ENCODE data around the gene TSPAN32. TPM values are rescaled to one million over a fixed set of nuclear protein-coding genes. Genes with fewer than 3 reads are reported as not detected.

Gene TSPAN32
- polyA plus RNA-seq, 1 experiment = 0.14 TPM

DNA sequence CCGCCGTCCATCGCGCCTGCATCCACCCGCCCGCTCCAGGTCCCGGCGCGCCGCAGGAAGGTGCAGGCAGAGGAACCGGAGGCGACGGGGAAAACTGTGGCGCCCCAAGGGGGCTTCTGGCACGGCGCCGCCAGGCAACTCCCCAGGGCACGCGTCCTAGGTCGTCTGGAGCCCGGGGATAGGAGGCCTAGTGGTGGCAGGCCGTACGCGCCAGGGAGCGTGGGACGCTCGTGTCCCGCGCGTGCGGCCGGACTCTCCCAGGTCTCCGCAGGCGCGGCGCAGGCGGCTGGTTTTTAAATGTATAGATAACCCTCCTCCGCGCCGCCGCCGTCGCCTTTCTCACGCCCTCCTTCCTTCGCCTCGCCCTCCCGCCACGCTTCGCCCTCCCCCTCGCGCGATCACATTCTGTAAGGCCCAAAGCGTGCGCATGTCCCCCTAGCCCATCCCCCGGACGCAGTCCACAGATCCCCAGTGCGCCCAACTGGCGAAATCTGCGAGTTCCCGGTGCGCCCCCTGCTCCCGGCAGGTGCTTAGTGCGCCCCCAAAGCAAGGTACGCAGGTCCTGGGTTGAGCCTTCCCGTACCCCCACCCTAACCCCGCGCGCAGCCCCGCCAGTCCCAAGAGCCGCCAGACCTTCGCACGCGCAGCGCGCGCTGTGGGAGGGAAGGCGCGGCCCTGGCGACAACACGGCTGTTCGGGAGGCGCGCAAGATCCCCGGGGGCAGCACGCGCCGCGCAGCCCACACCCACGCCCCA, 31.3 kb upstream of the TSPAN32 start, which contains the start of gene ASCL2:
Gene ASCL2, minus strand, starts transcription at position 267 of the 755 bp plus-strand sequence. Its CDS starts 256 bp downstream, at position 11.
- TF ChIP-seq, protein P1, sequence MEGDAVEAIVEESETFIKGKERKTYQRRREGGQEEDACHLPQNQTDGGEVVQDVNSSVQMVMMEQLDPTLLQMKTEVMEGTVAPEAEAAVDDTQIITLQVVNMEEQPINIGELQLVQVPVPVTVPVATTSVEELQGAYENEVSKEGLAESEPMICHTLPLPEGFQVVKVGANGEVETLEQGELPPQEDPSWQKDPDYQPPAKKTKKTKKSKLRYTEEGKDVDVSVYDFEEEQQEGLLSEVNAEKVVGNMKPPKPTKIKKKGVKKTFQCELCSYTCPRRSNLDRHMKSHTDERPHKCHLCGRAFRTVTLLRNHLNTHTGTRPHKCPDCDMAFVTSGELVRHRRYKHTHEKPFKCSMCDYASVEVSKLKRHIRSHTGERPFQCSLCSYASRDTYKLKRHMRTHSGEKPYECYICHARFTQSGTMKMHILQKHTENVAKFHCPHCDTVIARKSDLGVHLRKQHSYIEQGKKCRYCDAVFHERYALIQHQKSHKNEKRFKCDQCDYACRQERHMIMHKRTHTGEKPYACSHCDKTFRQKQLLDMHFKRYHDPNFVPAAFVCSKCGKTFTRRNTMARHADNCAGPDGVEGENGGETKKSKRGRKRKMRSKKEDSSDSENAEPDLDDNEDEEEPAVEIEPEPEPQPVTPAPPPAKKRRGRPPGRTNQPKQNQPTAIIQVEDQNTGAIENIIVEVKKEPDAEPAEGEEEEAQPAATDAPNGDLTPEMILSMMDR (IDR thresholded peaks at IDR 0.05; ENCODE audit: low read depth, low read length) = no peak
- peak within 1 kb of the TSS; percentile 37 for H3K4me3 ChIP-seq (ENCODE audit: low read depth, low read length)
- no peak within 1 kb of the TSS for H3K27ac ChIP-seq (ENCODE audit: low read depth, low read length)
- no peaks in the 10 kb centered on the region; the same call in 1 of the 2 replicates for H3K9me3 ChIP-seq (ENCODE audit: control insufficient read depth, insufficient read depth, low read length)
- peaks cover 40% of the 10 kb centered on the region for H3K27me3 ChIP-seq (ENCODE audit: control insufficient read depth, insufficient read depth, low read length)
- CTCF ChIA-PET = no interaction called here
- POLR2A ChIA-PET = no interaction called here
- no peak for DNase-seq (ENCODE audit: low read depth, low spot score)

DNA sequence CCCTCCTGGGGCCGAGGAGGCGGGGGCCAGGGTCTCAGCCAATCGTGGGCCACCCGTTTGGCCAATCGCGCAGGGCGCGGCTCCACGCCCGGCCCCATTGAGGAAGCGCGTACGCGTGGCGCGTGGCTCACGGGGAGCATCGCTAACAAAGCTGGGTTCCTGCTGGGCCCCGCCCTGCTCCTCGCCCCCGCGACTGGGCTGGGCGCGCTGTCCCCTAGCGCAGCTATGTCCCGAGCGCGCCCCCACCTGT, 30.8 kb upstream of the TSPAN32 start:
- no peak overlapping the region for H3K4me3 ChIP-seq (ENCODE audit: low read depth, low read length)
- peaks cover 40% of the 10 kb centered on the region for H3K27me3 ChIP-seq (ENCODE audit: control insufficient read depth, insufficient read depth, low read length)
- no peak overlapping the region for H3K27ac ChIP-seq (ENCODE audit: low read depth, low read length)
- no peak for DNase-seq (ENCODE audit: low read depth, low spot score)
- TF ChIP-seq, protein P1 (IDR thresholded peaks at IDR 0.05; ENCODE audit: low read depth, low read length) = no peak
- no peaks in the 10 kb centered on the region; the same call in 1 of the 2 replicates for H3K9me3 ChIP-seq (ENCODE audit: control insufficient read depth, insufficient read depth, low read length)
- ChIA-PET CTCF (no interaction called here), POLR2A (no interaction called here)

DNA sequence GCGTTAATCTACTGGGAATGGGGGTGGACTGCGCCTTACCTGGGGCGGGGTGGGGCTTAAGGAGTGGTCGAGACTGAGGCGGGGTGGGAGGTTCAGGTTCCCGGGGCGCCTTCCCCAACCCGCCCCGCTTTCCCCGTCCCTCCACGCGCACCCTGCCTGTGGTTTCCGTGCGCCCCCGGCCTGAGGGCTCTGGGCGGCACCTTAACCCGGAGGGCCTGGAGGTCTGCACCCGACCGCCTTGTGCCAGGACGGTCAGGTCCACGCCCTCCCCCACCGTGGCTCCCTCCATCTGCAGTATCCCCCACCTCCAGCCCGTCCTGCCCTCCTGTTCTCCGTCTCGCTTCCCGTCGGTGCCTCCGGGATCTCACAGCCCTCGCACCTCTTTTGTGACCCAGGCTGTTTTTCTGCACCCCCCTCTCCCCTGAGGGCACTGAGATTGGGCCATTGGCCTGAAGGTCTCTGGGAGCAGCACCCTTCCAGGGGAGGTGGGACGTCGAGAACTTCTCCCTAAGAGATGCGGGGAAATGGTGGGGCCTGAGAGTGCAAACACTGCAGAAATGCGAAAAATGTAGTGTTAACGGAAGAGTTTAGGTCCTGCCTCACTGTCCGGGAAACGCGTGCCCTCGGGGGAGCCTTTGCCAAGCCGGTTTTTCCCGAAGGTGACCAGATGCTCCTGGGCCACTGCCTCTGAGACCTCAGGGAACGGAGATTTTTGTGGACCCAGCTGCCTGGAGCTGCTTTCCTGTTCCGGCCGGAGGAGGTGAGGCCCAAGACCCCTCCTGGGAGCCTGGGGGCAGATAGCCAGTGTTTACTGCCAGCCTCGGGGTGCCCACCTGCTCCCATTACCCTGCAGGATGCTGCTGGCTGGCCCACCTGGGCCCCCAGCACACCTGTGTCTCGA, 30.2 kb upstream of the TSPAN32 start:
- ChIA-PET POLR2A (no interaction called here), CTCF (no interaction called here)
- DNase-seq (ENCODE audit: low read depth, low spot score) = no peak
- no peak overlapping the region for H3K4me3 ChIP-seq (ENCODE audit: low read depth, low read length)
- H3K27ac ChIP-seq (ENCODE audit: low read depth, low read length) = no peak overlapping the region
- TF ChIP-seq, protein P1 (IDR thresholded peaks at IDR 0.05; ENCODE audit: low read depth, low read length) = no peak
- H3K9me3 ChIP-seq (ENCODE audit: control insufficient read depth, insufficient read depth, low read length) = no peaks in the 10 kb centered on the region; the same call in 1 of the 2 replicates
- H3K27me3 ChIP-seq (ENCODE audit: control insufficient read depth, insufficient read depth, low read length) = peaks cover 40% of the 10 kb centered on the region

DNA sequence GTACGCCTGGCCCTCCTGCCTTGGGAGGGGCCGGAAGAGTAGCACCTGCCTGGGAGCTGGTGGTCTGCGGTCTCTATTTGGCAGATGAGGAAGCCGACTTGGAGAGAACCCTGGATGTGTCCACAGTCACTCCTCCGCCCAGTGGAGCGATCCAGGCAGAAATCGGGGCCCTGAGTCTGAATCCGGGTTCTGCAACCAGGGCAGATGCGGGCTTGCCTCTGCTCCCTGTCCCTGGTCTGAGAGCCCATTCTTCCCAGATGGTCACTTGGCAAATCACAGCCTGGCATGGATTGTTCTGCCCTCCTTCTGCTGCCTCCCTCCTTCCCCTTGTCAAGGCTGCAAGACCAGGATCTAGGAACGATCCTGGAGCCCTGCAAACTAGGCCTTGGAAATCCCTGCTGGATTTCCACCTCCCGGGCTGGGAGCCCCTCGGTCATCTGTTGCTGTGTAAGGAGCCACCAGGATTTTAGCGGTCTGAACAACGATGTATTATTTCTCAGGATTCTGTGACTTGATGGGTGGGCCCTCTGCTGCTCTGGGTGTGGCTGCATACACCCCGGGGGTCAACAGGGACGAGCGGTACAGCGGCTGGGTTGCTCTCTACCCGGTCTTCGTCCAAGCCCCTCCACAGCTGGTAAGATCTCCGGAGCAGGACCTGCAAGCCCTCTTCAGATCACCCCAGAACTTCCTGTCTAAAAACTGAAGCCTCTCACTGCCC, 29.4 kb upstream of the TSPAN32 start:
- Histone ChIP-seq H3K9me3 (ENCODE audit: control insufficient read depth, insufficient read depth, low read length) (no peaks in the 10 kb centered on the region; the same call in 1 of the 2 replicates), H3K27ac (ENCODE audit: low read depth, low read length) (no peak overlapping the region), H3K4me3 (ENCODE audit: low read depth, low read length) (no peak overlapping the region), H3K27me3 (ENCODE audit: control insufficient read depth, insufficient read depth, low read length) (peaks cover 46% of the 10 kb centered on the region)
- ChIA-PET POLR2A (no interaction called here), CTCF (interaction anchor here (0.6 kb wide), 1 partner anchor 9 kb away, joined by 3 read pairs; no protein-coding TSS in a partner anchor)
- DNase-seq (ENCODE audit: low read depth, low spot score) = no peak
- TF ChIP-seq, protein P1 (IDR thresholded peaks at IDR 0.05; ENCODE audit: low read depth, low read length) = no peak

All from AG04450 (cell line).